Stimulated activated CD4-positive, alpha-beta T cell treated with anti-CD3 and anti-CD28 coated beads, Interleukin-2, amount 100 ng/mL, for 24 hours (primary cell): Measurements from ENCODE around the gene RASGRP2.
"Not testable (repeated sequence)": the region's sequence is repeated elsewhere in the genome, so short reads cannot be mapped to it uniquely, and the experiment has no call there.

Experiments used
- DNase-seq, 2 donors: peaks; one replicate each; pipeline ENCODE4 v3.0.0-alpha.2; 2020

Gene RASGRP2

DNA sequence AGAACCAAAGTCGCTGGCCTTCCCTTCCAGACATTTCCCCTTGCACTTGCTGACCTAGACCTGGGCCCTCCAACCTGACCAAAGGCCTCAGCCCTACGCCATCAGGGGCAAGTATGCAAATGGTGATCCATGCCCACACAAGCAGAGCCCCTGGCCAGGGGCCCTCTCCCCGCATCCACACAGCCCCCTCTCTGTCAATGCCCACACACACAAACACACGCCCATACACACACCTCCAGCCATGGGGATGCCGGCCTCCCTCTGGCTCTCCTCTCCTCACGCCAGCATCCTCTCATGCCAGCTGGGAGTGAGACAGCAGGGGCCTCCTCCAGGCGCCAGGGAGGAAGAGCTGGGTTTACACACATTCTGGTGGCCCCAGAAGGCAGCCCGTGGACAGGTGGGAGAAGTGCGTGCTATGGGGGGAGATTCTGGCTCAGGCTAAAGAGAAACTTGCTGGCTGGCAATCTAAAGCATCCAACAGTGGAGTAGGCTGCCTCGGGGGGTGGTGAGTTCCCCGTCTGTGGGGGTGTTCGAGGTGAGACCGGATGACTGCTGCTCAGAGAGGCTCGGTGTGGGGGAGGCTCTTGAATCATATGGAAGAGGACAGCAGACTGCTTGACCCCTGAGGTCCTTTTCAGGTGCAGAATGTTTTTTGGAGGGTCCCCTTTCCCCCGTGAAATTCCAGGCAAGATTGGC is 25.7 kb downstream of the RASGRP2 start:
- DNase-seq, result no peak

DNA sequence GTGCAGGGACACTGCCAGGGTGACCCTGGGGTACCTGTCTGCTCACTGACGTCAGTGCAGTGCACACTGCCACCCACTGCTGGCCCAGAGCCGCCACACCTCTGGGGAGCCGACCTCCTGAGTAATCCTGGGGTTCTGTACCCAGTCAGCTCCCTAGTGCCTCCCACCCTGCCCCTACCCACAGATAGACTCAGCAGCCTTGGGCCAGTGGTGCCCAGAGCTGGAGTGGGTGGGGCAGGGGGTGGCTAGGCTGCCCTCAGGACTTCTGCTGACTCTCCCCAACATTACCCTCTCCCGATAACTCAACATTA is 26.7 kb downstream of the RASGRP2 start:
- no peak for DNase-seq

DNA sequence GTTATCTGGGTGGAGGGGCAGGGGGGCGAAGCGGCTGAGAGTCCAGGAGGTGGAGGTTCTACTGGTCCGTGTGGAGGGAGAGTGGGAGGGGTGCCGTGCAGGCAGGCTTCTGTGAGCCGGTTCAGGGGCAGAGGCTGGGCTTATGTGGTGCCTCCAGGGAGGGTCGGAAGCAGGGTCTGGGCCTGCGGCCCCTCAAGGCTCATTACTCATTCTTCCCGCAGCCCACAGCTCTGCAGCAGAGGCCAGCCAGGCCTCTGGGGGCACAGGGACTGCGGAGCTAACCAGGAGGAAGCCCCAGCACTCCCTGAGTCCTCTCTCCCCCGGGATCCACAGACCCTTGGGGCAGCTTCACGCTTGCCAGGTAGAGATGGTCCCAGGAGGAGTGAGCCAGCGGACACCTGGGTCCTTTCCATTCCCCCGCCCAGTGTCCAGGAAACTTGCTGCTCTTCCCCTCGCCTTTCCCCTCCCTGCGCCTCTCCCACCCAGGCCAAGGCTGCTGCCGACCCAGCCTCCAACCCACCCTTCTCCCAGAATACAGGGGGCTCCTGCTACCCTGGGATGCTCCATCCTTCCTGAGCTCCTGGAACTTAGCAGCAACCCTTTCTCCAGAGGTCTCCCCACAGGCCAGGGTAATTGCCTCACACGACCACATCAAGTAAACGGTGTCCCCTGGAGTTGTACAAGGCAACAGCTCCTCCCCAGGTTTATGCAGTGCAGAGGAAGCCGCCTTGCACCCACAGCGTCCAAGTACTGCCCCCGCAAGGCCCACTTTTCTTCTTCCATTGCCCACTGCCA is 27.3 kb downstream of the RASGRP2 start:
- no peak for DNase-seq

DNA sequence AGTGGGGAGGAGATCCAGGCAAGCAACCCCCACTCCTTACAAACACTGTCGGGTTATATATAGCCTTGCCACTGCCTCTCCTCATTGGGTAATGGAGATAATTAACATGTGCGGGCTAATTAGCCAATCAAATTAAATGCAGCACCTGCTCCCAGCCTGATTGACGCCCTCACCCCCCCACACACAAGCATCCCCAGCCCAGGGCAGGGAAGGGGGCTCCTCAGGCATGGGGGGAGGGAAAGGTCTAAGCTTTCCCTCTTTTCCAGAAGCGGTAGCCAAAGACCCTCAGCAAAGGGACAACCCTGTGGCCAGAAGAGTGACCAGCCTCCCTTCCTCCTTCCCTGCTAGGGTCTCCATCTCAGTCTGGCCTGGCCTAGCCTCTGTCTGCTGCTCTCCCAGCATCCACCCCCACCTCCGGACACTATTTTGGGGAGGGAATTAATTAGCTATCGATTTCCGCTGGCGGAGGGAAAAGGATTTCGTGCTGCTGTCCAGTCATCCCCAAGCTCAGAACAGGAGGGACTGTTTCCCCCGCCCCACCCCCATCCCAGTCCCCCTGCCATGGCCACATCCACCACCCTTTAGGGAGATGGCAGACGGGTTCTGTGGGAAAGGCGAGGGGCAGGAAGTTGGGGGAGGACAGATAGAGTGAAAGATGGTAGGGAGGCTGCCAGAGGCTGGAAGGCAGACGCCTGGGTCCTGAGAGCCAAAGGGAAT is 28.0 kb downstream of the RASGRP2 start:
- DNase-seq, result no peak

DNA sequence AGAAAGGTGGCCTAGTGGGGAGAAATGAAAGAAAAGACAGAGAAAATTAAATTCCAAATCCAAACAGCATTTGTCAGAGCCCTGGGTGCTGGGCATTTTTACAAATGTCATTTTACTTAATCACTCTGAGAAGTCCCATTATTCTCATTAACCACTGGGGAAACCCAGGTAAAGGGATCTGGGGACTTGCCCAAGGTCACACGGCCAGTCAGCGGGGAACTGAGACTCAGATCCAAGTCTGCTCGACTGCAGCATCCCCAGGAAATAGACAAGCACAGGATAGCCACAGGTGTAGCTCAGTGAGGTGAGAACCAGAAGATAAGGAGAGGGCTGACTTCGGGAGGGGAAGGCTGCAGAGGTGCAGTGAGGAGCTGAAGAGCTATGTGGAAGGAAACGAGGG is 28.8 kb downstream of the RASGRP2 start:
- DNase-seq, result no peak

DNA sequence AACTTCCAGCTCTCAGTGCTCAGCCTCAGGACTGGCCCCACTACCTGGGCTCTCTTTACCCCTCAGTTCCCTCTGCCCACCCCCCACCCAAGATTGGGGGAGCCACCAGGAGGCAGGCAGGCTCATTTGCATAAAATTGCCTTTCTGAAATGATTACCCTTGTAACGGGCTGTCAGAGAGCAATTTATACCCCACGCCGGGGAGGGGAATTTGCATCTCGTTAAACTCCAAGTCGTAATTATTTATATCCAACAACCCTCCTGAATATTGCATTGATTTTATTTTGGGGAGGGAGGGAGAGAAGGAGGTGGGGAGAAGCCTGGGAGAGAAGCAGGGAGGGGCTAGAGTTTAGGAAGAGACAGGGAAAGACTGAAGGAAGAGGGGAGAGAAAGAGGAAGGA is 29.3 kb downstream of the RASGRP2 start:
- DNase-seq, result no peak

DNA sequence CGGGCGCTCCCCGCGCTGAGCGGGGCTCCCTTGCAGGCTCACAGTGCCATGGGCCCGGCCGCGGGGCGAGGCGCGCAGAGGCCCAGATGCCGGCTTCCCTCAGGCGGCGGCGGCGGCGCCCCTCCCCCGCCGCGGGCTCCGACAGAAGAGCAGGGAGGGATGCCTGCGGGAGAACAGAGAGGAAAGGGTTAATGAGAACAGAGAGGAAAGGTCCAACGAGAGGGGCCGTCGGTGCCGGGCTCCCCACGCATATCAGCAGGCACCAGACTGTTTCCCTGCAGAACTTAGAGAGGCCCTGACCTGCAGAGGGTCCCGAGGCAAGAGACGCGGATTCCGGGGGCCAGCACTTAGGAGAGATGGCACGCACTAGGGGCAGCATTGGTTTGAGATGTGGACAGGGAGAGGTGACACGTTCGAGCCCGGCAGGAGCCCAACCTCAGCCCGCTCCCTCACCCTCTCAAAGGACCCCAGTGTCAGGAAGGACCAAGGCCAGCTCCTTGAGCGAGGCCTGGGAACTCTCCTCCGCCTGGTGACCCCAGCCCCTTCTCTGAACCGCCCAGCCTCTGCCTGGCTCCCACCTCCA is 30.1 kb downstream of the RASGRP2 start:
- DNase-seq, result no peak

DNA sequence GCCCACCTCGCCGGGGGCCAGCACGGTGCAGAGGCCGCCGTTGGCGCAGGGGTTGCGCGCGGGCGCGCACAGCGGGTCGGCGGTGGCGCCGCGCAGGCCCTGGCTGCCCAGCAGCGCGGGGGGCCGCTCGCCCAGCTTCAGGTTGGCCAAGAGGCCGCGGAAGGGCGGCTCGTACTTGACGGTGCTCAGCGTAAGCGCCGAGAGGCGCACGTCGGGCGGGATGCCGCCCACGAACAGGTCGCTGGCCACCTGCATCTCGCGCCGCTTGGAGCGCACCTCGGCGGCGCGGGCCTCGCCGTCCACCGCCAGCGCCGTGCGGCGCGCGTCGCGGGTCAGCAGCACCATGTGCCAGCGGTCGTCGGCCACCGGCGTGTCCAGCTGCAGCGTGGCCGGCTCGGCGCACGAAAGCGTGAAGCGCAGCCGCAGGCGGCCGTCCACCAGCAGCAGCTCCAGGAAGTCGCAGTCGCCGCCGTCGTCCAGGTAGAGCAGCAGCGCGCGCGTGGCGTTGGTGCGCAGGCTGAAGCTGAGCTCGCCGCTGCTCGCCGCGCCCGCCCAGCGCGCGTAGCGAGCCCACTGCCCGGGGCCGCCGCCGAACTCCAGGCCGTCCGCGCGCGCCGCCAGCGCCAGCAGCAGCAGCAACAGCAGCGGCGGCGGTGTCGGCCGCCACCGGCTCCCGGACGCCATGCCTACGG is 30.8 kb downstream of the RASGRP2 start:
- peak in 1 of 2 donors; percentile 34 for DNase-seq

DNA sequence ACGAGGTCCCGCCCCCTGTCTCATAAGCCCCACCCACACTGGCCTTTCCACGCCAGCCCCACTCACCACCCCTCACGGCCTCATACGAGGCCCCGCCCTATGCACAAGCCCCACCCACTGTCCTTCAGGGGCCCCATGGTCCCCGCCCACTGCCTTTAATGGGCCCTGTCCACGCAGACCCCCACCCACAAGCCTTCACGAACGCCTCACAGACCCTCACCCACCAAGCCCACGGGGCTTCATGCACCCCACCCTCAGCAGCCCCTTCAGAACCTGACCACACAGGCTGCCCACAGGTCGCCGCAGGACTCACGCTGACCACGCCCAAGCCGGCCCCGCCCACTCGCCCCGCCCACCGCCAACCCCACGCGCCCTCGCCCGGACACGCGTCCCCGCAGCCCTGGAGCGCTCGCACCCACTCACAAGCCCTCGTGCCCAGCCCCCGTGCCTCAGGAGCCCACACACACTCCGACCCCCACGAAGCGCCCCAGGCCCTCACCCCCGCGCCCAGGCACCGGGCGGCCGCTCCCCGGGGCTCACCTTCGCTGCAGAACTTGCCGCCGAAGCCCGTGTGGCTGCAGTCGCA is 31.4 kb downstream of the RASGRP2 start:
- peak in 1 of 2 donors; percentile 30 for DNase-seq

DNA sequence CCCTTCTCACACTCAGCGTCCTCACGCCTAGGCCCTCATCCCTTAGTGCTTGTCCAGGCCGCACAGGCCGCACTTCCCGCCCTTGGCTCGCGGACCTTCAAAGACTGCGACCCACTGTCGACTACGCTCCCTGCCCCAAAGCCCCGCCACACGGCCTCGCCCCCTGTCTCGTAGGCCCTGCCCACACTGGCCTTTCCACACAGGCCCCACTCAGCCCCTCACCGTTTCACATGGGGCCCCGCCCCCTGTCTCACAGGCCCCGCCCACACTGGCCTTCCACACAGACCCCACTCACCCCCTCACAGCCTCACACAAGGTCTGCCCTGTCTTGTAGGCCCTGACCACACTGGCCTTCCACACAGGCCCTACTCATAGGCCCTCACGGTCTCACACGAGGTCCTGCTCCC is 32.0 kb downstream of the RASGRP2 start:
- no peak for DNase-seq

DNA sequence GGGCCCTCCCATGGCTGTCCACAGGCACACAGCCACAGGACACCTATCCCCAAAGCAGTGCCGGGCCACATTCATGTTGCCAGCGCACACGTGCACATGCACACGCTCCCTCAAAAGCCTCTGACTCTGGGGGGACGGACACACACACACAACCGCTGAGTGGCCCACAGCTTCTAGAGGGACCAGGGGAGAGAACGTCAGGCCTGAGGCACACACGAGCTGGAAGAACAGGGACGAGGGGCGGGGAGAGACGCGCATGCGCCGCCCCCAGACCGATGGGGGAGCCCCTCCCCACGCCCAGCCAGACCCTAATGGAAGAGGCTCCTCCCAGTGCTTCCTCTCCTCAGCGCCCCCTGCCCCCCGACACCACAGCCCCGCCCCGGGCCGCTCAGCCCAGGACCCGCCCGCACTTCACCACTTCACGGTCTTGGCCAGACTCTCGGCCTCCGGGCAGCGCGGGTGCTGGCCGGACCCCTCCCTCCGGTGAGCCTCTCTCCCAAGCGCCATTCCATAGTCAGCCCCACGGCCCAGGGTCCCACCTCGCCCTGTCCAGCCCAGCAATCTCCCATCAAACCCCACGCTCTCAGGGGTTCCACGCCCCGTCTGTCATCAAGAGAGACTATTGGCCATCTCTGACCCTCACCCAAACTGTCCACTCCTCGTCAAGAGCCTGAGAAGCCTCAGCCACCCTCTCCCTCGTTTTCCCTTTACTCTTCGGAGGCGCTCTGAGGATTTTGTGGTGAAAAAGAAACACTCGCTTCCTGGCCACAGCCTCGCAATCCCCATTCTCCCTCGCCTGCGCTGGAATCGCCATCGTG is 32.6 kb downstream of the RASGRP2 start:
- no peak for DNase-seq

DNA sequence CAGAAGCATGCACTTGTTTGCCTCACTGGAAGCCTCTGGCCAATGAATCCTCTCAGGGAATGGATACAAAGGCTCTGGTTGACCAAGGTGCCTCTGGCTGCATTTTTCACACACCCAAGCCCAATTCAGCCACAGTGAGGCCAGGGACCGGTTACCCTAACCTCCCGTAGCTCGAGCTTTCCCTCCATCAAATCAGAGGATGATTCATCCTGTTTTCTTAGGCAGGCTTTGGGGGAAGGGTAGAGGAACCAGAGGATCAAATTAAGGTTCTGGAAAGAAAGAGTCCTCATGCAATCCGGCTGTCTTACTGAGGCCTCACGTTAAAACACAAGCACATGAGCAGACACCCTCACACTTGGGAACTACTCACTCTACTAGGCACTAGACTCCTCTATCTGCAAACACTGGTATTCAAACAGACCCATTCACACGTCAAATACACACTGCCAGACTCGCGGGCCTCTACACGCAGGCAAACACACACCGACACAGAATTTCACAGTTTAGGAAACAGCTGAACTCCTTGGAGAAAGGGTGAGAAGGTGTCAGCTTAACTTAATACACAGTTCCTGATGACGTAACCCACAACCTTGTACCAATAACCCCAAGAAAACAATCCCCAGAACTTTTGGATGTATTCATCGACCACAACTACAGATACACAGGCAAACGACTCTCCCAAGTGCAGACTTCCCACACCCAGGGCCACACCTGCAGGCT is 33.4 kb downstream of the RASGRP2 start:
- no peak for DNase-seq

DNA sequence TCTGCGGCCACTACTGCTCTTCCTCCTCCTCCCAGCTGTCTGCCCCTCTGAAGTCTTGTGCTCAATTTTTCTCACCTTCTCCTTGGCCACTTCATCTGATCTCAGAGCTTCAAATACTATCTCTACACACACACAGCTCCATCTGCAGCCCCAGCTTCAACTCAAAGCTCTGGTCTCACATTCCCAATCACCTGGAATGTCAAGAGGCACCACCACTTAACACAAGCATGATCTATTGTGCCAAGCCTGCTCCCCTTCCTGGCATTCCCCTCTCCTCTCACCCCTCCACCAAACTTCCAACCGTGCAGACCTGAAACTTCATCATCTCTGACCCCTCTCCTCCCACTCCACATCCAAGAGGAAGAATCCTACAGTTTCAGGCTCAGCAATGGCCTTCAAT is 38.4 kb downstream of the RASGRP2 start:
- DNase-seq, result no peak

DNA sequence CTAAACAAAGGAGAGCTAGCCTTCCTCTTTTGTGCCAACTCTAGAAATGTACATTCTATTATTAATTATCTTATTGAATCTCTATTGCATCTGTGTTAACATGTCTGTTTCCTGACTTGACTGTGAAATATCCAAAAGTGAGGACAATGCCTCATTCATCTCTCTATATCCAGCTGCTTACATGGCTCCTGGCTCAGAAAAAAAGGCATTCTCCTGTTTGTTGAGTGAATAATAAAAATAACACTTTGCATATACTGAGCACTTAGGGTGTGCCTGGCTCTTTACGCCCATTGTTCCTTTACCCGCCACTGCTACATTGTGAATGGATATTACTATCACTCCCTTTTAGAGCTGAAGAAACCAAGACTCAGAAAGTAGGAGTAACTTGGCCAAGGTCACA is 40.9 kb downstream of the RASGRP2 start:
- DNase-seq, result no peak

DNA sequence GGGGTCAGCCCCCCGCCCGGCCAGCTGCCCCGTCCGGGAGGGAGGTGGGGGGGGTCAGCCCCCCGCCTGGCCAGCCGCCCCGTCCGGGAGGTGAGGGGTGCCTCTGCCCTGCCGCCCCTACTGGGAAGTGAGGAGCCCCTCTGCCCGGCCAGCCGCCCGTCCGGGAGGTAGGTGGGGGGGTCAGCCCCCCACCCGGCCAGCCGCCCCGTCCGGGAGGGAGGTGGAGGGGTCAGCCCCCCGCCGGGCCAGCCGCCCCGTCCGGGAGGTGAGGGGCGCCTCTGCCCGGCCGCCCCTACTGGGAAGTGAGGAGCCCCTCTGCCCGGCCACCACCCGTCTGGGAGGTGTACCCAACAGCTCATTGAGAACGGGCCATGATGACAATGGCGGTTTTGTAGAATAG is 42.0 kb downstream of the RASGRP2 start:
- not testable (repeated sequence) for DNase-seq

DNA sequence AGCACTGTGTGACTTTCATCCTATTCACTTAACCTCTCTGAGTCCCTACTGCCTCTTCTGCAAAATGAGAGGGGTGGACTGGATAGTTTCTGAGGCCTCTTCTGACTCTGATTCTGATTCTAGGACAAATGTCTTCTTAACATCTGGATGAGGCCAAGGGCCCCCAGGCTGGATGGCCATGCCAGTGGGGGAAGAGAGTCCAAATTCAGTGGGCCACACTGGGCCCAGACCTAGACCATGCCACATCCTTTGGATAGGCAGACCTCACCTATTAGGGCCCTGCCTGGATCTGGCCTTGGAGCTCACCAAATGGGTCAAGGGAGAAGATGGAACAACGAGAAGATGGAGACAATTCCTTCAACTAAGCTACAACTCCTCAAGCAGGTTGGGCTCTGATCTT is 45.5 kb downstream of the RASGRP2 start:
- DNase-seq, result no peak

DNA sequence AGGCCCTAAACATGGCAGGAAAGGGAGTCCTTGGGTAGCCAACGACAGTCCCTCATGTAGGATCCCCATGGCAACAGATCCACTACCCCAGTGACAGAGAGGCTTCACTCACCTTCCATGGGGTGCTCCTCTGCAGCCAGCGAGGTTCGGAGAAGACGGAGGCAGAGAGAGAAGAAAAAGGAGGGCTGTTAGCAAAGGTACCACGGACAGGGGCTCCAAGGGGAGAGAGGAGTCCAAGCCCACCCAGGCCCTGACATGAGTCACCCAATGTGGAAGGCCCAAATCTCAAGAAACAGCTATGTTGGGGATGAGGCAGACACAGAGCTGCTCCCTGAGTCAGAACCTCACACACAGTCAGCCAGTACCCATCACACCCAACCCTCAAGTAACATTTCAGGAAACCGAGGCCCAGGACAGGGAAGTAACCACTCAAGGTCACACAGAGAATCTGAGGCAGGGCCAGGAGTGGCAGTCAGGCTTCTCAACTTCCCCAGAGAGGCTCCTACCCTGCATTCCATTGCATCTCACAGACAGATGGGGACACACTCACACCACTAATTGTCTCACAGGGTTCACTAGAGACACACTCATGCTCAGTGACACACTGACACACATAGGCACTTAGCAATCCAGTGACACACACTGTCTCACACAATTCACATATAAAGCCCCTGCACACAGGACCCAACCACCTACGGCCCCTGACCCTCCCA is 46.1 kb downstream of the RASGRP2 start:
- no peak for DNase-seq

DNA sequence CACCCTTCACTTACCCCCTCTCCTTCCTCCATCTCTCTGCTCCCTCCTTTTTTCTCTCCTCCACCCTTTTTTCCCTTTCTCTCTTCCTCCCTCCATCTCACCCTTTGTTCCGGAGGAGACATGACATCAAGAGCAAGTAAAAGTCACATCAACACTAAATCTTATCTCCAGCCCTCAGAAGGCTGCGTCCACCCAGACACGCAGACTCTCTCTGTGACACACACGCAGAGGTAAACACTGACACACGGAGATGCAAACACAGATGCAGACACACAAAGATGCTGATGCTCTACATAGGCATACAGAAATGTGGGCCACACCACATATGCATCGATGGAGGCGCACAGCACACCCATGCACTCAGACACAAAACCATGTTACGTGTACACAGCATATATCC is 47.9 kb downstream of the RASGRP2 start:
- DNase-seq, result no peak

DNA sequence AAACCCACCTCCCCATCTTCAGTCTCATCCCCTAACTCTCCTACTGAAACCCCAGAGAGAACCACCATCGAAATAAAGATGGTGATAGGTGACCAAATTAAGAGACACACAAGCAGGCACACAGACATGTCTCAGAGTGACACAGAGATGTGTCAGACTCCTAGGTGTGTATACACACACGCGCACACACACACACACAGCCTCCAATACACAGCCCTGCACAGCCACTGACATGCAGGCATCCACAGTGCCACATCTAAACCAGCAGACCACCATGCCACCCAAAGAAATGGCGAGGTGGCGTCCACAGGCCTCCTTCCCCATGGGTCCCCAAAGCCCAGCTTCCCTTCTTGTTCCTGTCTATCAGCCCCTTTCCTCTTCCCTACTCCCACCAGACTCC is 48.4 kb downstream of the RASGRP2 start:
- no peak for DNase-seq

DNA sequence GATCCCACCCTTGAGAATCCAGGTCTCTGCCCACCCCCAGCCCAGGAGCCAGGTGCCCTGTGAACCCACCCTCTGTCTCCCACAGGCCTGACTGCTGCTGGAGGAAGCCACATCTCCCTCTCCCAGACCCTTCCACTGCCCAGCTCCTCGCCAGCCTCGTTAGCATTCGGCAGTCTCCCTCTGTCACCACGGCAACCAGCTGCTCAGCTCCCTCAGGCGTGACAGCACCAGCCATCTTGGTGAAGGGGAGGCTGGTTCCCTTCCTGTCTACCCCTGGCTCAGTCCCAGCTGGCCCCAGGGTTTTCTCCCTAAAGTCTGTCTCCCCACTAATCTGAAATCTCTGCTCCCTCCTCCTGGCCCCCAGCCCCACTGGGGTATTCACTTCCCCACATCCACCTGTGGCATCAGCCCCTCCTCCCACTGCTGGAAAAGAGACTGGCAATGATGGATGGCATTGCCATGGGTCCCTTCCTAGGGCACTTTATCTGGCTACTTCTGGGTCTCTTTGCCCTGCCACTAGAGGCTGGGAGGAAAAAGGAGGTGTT is 49.0 kb downstream of the RASGRP2 start:
- DNase-seq, result no peak
